ENCODE results near the gene RYR2.

GRCh38 chr1:237204841-237205240 is 162.9 kb downstream of the RYR2 start:
- no peak for TF ChIP-seq CTCF (IDR thresholded peaks at IDR 0.05)
- TF ChIP-seq POLR2A (IDR thresholded peaks at IDR 0.05): no peak
- TF ChIP-seq EP300 (IDR thresholded peaks at IDR 0.05): no peak

Data from tibial nerve (tissue), 4 donors.